Measurements from ENCODE around the gene PIK3CB. TPM values are rescaled to one million over a fixed set of nuclear protein-coding genes. Genes with fewer than 3 reads are reported as not detected.
A peak's percentile ranks its signal among the peaks of the same experiment; 100 is the strongest.
"Not testable (repeated sequence)": the region's sequence is repeated elsewhere in the genome, so short reads cannot be mapped to it uniquely, and the experiment has no call there.

The PIK3CB gene
- 10.8 TPM for polyA plus RNA-seq (2013, experiment 1 of 2; ENCODE audit: insufficient read length)
- 12.1 TPM for polyA plus RNA-seq (2013, experiment 2 of 2; ENCODE audit: insufficient read length)

DNA sequence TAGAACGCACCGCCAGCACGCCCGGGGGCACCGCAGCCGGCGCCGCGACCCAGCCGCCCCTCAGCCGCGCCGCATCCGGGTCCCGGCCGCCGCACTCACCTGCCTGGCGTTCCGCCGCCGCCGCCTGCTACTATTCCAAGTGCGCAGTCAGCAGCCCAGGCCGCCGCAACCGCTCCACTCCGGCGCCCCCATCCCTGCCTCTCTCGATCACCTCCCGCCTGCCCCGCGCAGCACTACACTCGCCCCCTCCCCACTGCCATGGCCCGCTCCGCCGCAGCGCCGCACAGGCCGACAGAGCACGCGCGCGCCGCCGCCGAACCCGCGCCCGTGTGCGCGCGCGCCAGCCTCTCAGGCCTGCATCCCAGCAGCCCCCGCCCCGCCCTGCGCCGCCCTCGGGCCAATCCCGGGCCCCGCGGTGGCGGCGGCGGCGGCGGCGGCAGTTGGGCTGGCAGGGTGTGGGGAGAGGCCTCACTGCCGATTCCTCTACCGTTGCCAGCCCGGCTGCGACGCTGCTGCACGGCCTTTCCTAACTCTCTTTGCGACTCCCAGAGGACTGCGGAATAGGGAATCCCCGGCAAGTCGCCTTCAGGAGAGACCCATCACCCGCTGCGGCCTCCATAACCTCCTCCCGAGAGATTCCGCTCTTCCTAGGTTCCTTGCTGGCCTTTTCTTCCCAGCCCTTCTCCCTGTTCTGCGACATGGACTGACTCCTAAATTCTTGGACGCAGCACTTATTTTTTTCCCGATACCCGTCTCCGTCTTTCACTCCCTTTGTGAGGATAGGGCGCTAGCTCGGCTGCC, at the start of gene PIK3CB:
TSS of gene PIK3CB (minus strand) at position 333 of the 801 bp plus-strand sequence. CDS start 75,585 bp downstream, outside the sequence.
- peak; percentile 88 for DNase-seq

DNA sequence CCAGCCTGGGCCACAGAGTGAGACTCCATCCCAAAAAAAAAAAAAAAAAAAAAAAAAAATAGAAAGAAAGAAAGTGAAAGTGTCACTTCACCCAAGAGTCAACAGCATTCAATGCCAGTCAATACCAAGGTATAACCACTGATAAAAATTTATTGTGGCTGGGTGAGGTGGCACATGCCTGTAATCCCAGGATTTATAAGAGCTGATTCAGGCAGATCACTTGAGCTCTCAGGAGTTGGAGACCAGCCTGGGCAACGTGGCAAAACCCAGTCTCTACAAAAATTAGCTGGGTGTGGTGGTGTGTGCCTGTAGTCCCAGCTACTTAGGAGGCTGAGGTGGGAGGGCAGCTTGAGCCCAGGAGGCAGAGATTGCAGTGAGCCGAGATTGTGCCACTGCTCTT, 46.5 kb upstream of the PIK3CB start:
- DNase-seq: no peak

DNA sequence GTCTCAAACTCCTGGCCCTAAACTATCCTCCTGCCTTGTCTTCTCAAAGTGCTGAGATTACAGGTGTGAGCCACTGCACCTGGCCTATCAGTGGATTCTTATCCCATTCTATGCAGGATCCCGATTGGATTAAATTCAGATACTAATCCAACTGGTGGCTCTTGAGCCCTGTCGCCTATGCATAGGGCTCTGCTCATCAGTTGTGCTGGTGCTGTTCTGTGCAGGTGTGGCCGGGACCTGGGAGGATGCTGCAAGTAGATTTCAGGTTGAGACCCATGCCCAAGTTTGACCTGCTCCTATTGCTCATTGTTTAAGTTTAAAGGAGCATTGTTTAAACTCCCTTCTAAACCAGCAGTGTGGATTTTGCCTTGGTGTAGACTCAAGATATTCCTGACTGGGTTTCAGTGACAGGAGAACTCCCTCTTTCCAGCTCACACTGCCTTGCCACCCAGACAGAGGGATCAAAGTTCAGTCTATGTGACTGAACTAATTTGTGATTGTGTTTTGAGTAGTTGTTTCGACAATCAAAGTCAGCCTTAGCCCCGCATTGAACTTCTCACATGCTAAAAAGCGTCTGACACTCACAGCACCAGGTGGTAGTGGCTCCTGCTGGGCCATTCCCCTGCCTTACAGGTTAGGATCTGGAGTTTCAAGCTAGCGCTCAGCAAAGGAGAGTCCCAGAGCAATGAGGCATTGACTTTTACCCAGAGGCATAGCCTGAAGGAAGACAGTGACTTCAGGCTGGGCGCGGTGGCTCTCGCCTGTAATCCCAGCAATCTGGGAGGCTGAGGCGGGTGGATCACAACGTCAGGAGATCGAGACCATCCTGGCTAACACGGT, 45.0 kb upstream of the PIK3CB start:
- DNase-seq: no peak

DNA sequence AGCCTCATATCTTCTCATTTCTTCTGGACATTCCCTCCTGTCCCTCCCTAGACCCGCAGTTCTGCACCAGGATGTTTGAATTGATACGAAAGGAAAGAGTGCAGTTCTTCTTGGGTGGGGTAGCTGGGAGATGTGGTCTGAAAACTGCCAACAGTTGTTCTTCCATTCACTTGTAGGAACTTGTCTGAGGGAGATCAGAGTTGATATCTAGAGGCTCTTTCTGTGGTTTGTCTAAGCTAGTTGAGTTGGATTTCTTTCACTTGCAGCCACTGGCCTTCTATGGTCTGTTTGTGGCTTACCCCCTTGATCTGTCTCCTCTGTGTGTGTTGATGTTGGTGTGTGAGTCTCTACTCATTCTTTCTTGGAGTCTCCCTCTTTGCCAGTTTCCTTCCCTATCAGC, 42.5 kb upstream of the PIK3CB start:
- no peak for DNase-seq

DNA sequence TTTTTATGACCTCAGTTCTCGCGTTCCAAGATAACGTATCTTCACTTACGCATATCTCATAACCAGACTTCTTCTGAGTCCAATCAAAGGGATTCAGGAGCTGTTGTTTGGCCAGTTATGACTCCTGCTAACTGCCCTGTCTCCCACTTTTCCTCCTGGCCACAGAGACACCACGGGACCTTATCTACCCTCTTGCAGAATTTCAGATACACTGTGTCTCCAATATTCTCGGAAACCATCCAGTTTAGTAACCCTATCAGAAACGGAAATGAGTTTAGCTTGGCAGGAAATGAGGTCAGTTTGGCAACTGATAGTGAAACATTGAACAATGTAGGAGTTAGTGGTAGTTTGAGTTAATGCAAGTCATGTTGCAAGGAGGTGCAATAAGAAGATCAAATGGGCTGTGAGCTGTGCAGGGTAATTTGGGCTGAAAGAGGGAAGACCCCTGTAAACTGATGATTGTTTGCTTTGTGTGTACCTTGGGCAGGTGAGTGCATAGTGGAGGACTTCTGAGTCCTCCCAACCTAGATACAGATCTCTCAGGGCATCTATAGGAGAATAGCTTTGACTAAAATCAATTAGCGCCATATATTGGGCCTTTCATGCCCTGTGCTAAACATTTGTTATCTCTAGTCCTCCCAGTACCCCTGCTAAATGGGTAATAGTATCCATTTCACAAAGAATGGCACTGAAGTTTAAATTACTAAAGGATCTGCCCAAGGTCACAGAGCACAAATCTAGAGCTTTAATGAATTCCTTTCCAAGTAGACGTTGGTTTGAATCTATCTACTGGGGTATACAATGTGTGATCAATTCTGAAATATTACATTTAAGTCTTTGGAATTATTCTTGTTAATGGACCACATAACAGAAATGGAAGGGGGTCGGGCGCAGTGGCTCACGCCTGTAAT, 41.3 kb upstream of the PIK3CB start:
- no peak for DNase-seq

DNA sequence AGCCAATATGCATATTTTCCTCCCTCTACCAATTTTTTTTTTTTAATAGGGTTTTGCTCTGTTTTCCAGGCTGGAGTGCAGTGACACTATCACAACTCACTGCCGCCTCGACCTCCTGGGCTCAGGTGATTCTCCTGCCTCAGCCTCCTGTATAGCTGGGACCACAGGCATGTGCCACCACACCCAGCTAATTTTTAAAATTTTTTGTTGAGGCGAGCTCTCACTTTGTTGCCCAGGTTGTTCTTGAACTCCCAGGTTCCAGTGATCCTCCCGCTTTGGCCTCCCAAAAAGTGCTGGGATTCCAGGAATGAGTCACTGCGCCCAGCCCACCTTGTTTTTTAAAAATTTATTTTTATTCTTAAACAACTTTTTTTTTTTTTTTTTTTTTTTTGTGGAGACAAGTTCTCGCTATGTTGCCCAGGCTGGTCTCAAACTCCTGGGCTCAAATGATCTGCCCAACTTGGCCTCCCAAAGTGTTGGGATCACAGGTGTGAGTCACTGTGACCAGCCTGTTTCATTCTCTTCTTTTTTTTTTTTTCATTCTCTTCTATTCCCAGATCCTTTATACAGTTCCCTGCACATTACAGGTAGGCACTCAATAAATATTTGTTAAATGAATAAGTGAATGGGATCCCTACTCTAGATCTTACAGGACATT, 40.5 kb upstream of the PIK3CB start:
- no peak for DNase-seq

DNA sequence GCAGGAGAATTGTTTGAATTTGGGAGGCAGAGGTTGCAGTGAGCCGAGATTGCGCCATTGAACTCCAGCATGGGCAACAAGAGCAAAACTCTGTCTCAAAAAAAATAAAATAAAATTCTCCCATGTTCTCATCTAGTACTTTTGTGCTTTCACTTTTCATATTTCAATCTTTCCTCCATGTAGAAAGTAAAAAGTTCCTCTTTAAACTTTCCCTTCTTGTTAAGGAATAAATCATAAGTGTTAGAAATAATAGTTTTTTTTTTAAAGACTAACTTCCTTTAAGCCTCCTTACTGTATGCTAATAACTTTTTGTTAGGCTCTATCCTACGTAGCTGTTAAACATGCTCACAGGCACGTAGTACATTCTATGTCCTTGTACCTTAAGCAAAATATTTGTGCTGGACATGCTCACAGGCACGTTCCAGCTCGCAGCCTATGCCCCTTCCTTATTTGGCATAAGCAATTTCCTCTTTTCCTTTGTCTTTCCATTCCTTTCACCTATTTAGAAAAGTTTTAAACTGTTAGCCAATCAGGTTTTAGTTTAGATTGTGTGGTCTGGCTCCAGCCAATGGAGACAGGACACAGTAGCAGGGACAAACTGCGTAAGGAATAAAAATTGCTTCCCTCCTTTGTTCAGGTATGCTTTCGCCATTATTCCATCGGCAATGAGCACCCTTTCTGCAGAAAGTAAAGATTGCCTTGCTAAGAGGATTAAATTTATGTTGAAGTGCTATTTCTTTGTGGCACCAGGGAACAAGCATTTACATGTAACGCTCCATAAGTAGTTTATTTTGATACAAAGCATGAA, 38.9 kb upstream of the PIK3CB start:
- no peak for DNase-seq

DNA sequence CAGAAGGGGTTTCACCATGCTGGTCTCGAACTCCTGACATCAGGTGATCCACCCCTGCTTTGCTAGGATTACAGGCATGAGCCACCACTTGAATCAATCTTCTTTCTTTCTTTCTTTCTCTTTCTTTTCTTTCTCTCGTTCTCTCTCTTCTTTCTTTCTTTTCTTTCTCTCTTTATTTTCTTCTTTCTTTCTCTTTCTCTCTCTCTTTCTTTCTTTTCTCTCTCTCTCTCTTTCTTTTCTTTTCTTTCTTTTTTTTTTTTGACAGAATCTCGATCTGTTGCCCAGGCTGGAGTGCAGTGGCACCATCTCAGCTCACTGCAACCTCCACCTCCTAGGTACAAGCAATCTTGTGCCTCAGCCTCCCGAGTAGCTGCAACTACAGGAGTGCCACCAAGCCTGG, 37.9 kb upstream of the PIK3CB start:
- no peak for DNase-seq

DNA sequence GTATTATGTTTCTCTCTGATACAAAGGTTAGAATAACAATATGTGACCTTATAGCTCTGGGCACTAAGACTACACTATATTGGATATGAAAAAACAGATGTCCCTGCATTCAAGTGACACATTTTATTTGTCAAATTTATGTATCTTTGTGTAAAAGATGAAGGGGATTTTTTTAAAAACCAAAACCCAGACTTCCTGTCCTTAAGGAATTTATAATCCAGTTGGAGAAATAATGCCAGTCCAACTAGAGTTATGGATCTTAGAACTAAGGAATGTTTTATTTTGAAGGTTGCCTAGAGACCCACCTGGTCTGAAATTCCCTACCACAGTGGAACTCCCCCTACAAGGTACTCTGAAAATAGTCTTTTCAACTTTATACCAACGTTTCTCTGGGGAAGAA, 33.3 kb upstream of the PIK3CB start:
- no peak for DNase-seq

DNA sequence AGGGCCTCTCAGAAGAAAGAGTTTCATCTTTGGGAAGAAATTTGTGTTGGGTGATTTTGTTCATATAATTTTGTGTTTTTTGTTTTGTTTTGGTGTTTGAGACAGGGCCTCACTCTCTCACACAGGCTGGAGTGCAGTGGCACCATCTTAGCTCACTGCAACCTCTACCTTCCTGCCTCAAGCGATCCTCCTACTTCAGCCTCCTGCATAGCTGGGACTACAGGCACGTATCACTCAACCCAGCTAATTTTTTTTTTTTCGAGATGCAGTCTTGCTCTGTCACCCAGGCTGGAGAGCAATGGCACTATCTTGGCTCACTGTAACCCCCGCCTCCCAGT, 29.0 kb upstream of the PIK3CB start:
- no peak for DNase-seq

DNA sequence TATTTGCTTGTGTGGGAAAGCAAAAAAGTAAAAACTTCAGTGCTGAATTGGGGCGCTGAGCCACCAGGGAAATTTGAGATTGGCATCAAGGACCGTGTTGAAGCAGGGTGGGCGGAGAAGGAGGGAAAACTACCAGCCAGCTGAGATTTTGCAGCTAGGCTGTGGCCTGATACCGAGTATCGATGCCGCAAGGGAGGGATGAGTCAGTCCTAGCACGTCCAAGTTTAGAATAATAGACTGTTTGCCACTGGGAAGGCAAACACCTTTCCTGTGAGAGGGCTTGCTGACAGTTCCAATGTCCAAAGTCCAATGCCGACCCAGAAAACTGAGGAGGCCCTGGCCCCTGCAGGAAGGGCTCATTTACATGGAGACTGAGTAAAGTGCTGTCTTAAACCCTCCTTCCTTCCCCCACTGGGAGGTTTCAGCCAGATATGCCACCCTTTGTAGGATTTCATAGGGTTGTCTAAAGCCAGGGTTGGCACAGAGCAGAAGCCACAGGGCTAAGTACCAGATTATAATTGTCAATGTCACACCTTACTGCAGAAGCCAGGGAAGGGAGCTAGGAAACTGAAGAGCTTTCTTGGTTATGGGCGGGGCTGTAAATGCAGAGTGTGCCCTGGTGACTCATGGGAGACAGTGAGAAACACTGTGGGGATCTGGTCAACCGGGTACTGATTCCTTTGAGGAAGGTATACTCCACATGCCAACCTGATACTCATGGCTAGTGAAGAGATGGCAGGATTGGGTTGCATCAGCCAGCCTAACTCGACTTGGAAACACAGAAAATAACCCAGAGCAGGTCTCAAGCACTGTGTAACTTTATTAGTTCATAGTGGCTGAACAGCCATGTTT, 28.4 kb upstream of the PIK3CB start:
- DNase-seq: peak; percentile 62

DNA sequence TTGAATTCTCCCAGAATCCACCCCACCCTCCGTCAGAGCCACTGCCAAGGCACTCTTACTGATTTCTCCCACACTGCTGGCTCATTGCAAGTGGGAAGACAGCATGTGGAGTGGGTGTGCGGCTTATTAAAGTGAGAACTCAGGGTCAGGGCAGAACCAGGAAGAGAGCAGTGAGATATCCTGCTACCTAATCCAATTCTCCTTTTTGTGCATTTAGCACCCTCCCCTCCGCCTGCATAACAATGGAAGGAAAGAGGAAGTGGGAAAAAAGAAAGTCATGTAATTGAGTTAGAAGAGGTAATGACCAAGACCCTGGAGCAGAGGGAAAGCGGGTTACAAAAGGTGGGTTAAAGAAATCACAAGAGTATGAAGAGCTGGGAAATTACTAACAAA, 27.8 kb upstream of the PIK3CB start:
- no peak for DNase-seq

DNA sequence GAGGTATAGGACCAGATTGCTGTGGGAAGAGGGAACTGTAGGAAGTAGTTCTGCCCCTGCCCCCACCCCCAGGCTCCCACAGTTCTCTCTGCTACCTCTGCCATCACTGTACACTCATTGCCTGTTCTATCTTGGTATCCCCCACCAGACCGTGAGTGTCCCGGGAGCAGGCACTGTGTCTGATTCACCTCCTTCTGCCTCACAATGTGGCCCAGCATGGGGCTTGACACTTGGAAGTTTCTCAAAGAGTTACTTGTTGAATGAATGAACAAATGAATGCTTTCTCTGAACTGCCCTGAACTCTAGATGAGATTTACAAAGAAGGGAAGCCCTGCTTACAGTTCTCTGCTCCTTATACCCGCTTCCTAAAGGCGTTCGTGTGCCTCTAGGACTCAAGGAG, 27.1 kb upstream of the PIK3CB start:
- peak; percentile 73 for DNase-seq

DNA sequence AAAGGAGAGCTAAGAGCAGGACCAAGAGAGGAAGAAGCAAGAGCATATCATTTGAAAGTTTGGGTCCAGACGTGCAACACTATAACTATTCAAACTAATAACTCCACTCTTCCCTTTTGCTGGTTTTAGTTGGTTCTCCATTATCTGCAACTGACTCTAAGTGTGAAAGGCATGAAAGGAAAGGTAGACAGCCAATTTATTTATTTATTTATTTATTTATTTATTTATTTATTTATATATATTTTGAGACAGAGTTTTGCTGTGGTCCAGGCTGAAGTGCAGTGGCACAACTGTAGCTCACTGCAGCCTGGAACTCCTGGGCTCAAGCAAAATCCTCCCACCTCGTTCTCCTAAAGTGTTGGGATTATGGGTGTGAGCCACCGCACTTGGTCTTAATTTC, 22.1 kb upstream of the PIK3CB start:
- DNase-seq: no peak

DNA sequence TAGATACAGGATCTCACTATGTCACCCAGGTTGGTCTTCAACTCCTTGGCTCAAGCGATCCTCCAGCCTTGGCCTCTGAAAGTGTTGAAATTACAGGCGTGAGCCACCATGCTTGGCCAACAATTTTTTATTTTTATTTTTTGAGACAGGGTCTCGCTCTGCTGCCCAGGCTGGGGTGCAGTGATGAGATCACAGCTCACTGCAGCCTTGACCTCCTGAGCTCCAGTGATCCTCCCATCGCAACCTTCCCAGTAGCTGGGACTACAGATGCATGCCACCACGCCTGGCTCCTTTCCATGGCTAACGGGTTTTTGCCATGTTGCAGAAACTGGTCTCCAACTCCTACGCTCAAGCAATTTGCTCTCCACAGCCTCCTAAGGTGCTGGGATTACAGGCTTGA, 20.2 kb upstream of the PIK3CB start:
- DNase-seq: no peak

DNA sequence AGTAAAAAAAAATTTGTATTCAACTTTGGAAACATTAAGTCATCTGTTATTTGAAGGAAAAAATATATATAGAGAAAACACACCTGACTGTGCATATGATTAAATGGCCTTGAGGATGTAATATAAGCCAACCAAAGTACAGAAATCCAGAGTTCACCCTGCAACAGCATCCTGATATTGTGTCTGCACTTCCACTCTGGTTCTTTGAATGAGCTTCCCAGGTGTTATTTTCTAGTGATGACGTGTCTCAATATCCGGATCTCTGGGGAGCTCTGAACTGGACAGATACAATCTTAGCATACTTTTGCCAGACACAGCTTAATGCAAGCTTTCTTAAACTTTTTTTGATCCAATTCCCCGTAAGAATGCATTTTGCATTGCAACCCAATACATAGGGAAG, 19.5 kb upstream of the PIK3CB start:
- DNase-seq: no peak

DNA sequence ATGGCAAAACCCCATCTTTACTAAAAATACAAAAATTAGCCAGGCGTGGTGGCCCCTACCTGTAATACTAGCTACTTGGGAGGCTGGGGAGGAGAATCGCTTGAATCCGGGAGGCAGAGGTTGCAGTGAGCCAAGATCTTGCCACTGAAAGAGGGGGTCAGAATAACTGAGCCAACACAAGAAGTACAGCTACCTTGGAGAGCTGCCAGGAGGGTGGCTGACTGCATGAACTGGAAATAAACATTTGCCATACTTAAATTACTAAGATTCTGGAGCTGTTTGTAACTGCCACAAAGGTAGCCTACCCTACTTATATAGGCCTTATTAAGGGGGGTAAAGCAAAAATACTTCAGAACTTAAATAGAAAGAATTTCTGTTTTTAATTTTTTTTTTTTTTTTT, 15.4 kb upstream of the PIK3CB start:
- DNase-seq: peak; percentile 15

DNA sequence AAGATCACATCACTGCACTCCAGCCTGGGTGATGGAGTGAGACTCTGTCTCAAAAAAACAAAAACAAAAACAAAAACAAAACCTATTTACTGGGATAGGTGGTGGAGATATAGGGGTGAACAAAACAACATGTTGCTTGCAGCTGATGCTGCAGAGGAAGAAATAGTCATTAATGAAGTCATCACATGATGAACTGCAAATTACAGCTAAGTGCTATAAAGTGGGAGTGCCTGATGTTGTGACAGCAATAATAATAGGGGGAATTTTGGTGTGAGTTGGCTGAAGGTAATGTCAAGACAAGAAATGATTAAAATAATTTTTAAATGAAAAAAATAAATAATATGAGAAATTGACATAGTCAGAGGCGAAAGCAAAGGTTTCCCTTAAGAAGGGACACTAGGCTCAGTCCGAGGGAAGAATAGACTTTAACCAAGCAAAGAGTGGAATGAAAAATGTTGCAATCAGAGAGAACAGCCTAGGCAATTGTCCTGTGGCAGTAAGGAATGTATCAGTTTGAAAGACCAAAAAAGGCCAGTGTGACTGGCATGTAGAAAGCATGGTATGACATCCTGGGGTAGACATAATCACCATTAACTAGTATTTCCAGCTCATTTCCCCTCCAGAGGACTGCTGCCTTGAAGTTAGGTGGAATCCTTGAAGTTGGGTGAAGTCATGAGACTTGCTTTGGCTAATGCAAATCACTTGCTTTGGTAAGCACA, 14.7 kb upstream of the PIK3CB start:
- DNase-seq: no peak

DNA sequence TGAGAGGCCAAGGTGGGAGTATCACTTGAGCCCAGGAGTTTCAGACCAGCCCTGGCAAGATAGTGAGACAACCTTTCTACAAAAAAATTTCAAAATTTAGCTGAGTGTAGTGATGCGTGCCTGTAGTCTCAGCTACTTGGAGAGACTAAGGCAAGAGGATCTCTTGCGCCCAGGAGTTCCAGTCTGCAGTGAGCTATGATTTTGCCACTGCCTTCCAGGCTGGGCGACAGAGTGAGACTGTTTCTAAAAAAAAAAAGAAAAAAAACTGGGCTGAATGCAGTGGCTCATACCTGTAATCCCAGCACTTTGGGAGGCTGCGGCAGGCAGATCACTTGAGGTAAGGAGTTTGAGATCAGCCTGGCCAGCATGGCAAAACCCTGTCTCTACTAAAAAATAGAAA, 14.0 kb upstream of the PIK3CB start:
- DNase-seq: no peak

DNA sequence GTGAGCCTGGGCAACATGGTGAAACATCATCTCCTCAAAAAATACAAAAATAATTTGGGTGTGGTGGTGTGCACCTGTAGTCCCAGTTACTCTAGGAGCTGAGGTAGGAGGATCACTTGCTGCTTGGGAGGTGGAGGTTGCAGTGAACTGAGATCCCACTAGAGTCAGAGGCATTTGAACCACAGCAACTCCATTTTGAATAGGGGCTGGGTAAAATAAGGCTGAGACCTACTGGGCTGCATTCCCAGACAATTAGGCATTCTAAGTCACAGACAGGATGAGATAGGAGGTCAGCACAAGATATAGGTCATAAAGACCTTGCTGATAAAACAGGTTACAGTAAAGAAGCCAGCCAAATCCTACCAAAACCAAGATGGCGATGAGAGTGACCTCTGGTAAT, 12.1 kb upstream of the PIK3CB start:
- not testable (repeated sequence) for DNase-seq

Data from fibroblast of skin of back (primary cell).